HG03108 (cell line): ENCODE data around the gene PTPRC.

Experiments
- ATAC-seq: cut with Tn5 transposase; IDR thresholded peaks from one replicate; pipeline ENCODE4 v1.9.1; 2021; ENCODE audit warnings: moderate library complexity; ENCODE audit not compliant: unreplicated experiment

PTPRC gene

GRCh38 chr1:198754670-198755069 is 115.8 kb downstream of the PTPRC start:
- no peak for ATAC-seq

- ATAC-seq: no peak
Measured at GRCh38 chr1:198755715-198756114, 116.9 kb downstream of the PTPRC start.

DNA sequence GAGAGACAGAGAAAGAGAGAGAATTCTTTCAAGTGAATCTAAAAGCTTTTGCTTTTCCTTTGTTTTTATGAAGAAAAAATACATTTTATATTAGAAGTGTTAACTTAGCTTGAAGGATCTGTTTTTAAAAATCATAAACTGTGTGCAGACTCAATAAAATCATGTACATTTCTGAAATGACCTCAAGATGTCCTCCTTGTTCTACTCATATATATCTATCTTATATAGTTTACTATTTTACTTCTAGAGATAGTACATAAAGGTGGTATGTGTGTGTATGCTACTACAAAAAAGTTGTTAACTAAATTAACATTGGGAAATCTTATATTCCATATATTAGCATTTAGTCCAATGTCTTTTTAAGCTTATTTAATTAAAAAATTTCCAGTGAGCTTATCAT is 117.6 kb downstream of the PTPRC start:
- no peak for ATAC-seq

DNA sequence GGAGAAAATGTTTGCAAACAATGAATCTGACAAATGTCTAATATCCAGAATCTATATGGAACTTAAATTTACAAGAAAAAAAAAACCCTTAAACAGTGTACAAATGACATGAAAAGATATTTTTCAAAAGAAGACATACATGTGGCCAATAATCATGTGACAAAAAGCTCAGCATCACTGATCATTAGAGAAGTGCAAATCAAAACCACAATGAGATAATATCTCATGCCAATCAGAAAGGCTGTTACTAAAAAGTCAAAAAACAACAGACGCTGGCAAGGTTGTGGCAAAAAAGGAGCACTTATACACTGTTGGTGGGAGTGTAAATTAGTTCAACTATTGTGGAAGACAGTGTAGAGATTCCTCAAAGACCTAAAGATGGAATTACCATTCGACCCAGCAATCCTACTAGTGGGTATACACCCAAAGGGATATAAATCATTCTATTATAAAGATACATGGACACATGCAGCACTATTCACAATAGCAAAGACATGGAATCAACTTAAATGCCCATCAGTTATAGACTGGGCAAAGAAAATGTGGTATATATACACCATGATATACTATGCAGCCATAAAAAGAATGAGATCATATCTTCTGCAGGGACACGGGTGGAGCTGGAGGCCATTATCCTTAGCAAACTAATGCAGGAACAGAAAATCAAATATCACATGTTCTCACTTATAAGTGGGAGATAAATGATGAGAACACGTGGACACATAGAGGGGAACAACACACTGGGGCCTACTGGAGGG is 123.2 kb downstream of the PTPRC start:
- ATAC-seq: no peak

GRCh38 chr1:198763298-198763714 is 124.5 kb downstream of the PTPRC start:
- ATAC-seq: no peak

- ATAC-seq: no peak
Measured at GRCh38 chr1:198764748-198765147, 125.9 kb downstream of the PTPRC start.

DNA sequence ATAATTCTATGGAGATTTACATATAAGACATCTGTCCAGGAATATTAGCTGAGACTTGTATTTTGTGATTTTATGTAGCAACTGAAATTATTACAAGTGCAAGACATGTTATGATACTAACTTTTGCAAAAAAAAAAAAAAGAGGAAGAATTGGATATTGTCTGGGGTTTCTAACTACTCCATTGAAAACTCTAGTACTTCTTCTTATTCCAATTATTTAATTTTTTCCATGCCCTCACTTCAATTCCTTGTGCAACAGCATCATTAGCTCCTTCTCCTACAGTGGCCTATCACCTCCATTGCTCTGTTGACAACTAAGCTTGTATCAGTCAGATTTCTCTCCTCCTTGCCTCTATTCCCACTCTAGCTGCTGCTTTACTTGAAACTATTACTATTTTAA is 126.6 kb downstream of the PTPRC start:
- ATAC-seq: no peak

- no peak for ATAC-seq
Measured at GRCh38 chr1:198771563-198772153, 132.8 kb downstream of the PTPRC start.

DNA sequence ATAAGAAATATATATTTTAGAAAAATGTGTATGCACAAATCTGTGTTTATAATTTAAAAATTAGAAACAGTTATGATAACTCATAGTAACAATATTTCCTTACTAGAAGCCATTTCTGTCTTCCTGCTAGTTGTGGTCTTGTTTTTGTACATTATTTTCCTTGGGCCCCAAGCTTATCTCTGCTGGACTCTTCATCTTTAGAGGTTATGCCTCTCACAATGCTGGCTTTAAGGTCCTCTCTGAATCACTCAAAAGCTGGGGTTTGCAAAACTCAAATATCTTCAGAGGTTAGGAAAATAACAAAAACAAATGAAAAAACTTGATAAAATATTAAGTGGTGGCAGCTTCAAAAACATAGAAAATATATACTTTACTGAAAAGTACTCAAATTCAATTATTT is 133.8 kb downstream of the PTPRC start:
- no peak for ATAC-seq

GRCh38 chr1:198773030-198773429 is 134.2 kb downstream of the PTPRC start:
- ATAC-seq: no peak

DNA sequence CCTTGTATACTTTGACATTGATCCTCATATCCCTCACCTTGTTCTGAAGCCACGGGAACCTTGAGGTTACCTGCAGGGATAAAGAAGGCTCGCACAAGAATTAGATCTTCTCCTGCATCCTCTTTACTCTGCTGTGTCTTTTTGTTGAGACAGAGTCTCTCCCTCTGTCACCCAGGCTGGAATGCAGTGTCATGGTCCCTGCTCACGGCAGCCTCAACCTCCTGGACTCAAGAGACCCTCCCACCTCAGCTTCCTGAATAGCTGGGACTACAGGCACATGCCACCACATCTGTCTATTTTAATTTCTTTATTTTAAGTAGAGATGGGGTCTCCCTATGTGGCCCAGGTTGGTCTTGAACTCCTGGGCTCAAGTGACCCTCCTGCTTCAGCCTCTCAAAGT is 134.7 kb downstream of the PTPRC start:
- ATAC-seq: no peak

DNA sequence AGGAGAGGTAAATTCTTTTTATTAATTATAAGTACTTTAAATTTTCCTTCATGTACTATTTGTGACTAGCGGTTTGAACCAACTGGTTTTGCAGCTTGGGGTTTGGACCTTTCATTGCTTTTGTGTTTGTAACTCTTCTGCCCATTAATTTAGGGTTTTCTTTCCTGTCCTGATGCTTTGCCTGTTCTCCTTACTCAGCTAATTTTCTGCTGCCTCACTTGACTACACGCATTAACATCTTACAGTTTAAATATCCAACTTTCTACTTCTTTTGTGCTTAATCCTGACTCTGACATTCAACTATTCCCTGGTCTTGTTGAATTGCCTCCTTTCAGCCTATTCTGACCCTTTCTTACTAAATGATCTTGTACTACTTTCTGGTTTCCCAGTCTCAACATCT is 135.6 kb downstream of the PTPRC start:
- ATAC-seq: no peak

GRCh38 chr1:198775606-198776005 is 136.8 kb downstream of the PTPRC start:
- no peak for ATAC-seq

DNA sequence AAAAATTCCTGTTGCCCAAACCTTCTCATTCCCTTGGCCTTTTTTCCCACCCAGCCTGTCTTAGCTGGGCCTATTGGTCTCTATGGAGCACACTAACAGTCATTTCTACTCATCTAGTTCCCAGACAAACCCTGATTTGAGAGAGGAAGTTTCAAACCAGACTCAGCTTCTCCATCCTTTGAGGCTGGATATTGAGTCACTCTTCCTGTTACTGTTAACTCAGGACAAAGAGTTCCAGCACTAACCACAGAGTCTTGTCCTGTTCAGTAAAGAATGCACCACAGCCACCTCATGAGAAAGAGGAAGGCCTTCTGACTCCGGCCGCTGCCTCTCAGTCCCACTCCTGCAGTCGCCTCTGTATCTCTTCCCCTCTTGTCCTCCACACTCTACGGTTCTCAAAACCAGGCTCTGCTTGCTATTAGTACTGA is 137.8 kb downstream of the PTPRC start:
- no peak for ATAC-seq

DNA sequence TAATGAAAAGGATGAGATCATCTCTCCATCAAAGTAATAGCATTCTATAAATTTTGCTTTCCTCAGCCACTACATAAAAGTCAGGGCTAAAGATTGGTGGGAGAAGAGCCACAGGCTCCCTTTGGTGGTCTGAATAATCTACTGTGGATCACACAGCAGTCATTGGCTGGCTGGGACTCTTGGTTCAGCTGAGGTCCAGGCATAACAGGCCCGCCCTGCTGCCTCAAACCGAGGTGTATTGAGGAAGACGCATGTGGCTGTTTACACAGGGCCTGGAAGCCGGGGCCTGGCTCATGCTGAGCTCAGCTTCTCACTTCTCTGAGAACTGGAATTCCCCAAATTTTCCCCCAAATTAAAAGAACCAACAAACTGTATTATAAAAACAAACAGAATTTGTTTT is 139.2 kb downstream of the PTPRC start:
- no peak for ATAC-seq

DNA sequence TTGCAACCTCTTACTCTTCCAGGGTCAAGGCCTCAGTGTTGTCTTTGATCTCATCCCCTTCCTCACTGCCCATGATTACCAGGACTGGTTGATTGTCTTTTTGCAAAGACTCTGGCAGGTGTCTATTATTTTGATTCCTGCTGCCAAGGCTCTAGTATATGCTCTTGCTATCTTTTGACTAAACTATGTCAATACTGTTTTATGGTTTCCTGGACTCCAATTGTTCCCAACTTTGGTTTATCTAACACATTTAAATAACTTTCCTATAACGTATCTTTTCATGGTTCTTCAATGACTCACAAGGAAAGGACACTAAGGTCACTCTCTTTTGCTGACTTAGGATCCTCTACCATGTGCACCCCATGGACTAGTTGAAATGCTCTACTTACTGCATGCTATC is 141.5 kb downstream of the PTPRC start:
- ATAC-seq: no peak

GRCh38 chr1:198788561-198789064 is 149.8 kb downstream of the PTPRC start:
- peak; percentile 76 for ATAC-seq

DNA sequence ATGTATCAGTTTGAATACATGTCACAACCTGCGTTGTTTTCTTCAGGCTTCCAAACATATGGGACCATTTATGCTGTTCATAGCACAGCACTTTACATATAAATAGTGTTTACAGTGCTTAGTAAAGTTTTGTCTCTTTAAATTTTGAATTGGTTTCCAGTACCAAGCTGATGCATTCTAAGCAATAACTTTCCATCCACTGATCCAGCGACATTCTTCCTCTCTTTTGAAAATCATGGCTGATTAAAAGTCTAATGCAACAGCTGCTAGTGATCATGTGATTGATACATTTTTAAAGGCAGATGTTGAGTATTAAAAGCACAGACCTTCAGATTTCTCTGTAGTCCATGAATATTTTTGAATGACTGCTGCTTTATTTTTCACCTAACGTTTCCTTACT is 154.9 kb downstream of the PTPRC start:
- no peak for ATAC-seq

GRCh38 chr1:198794498-198794897 is 155.7 kb downstream of the PTPRC start:
- ATAC-seq: no peak

DNA sequence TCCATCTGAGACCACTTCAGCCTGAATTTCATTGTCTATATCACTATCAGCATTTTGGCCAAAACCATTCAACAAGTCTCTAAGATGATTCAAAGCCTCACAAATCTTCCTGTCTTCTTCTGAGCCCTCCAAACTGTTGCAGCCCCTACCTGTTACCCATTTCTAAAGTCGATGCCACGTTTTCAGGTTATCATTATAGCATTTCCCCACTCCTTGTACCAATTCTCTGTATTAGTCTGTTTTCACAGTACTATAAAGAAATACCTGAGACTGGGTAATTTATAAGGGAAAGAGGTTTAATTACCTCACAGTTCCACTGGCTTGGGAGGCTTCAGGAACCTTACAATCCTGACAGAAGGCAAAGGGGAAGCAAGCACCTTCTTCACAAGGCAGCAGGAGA is 158.8 kb downstream of the PTPRC start:
- no peak for ATAC-seq

DNA sequence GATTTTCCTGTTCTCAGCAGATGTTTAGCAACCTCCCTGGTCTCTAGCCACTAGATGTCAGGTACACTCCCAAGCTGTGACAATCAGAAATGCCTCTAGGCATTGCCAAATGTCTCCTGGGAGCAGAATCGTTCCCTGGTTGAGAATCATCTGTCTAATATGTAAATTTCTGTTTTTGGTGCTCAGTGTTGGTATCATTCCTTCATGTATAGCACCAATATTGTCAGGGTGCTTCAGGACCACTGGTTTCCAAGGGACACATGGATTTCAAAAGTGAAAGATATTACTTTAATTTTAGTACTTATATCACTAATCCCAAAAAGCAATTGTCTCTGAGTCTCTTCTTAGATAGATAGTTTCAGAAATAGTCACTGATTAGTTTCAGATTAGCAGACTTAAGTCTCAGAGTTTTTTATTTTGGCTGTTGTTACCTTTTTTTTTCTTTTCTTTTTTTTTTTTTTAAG is 160.1 kb downstream of the PTPRC start:
- ATAC-seq: peak; percentile 71

DNA sequence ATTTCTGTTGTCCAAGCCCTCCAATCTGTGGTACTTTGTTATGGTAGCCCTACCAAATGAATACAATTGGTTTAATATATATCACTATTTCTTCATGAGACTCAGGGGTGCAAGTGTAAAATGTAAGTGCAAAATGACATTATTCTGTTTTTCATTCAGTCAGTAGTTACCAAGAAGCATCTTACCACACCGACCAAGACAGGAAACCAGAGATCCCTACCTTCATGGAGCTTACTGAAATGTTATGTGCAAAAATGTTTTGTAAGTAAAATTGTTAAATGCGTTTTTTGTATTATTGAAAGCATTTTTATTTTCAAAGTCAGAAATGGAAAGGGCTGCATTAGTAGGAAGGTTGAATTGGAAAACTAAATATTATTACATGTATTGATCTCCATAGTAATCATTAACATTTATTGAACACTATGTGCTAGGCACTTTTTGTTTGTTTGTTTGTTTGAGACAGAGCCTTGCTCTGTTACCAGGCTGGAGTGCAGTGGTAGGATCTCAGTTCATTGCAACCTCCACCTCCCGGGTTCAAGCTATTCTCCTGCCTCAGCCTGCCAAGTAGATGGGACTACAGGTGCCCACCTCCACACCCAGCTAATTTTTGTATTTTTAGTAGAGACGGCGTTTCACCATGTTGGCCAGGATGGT is 166.8 kb downstream of the PTPRC start:
- ATAC-seq: no peak
